ENCODE results near the gene LGI4. TPM values are rescaled to one million over a fixed set of nuclear protein-coding genes. Genes with fewer than 3 reads are reported as not detected.

The LGI4 gene
- total and polyA plus RNA-seq, 11 donors: 2.2 to 15.1 (median 6.0) TPM

GRCh38 chr19:35164418-35164817 lies 29.6 kb upstream of the LGI4 start:
- ATAC-seq (no peak), DNase-seq (no peak)
- peaks cover 0 to 47% (median 21%) of the 10 kb centered on the region in 12 donors for H3K9me3 ChIP-seq
- no peaks in the 10 kb centered on the region for H3K27me3 ChIP-seq
- peaks cover 0 to 91% (median 57%) of the 10 kb centered on the region in 9 donors for H3K36me3 ChIP-seq
- WGBS, 4 donors: 55 to 96% (median 91%) methylated on average over 2 of the region's 2 CpGs
- TF ChIP-seq POLR2A (IDR thresholded peaks at IDR 0.05): no peak
- TF ChIP-seq, protein P1, sequence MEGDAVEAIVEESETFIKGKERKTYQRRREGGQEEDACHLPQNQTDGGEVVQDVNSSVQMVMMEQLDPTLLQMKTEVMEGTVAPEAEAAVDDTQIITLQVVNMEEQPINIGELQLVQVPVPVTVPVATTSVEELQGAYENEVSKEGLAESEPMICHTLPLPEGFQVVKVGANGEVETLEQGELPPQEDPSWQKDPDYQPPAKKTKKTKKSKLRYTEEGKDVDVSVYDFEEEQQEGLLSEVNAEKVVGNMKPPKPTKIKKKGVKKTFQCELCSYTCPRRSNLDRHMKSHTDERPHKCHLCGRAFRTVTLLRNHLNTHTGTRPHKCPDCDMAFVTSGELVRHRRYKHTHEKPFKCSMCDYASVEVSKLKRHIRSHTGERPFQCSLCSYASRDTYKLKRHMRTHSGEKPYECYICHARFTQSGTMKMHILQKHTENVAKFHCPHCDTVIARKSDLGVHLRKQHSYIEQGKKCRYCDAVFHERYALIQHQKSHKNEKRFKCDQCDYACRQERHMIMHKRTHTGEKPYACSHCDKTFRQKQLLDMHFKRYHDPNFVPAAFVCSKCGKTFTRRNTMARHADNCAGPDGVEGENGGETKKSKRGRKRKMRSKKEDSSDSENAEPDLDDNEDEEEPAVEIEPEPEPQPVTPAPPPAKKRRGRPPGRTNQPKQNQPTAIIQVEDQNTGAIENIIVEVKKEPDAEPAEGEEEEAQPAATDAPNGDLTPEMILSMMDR (IDR thresholded peaks at IDR 0.05): no peak
- H3K4me3 ChIP-seq: no peak overlapping the region
- H3K4me1 ChIP-seq: peaks cover 0 to 16% (median 0%) of the 10 kb centered on the region in 12 donors
- intact Hi-C loops (cut with DNase I): no loop called here
- no peak overlapping the region for H3K27ac ChIP-seq

DNA sequence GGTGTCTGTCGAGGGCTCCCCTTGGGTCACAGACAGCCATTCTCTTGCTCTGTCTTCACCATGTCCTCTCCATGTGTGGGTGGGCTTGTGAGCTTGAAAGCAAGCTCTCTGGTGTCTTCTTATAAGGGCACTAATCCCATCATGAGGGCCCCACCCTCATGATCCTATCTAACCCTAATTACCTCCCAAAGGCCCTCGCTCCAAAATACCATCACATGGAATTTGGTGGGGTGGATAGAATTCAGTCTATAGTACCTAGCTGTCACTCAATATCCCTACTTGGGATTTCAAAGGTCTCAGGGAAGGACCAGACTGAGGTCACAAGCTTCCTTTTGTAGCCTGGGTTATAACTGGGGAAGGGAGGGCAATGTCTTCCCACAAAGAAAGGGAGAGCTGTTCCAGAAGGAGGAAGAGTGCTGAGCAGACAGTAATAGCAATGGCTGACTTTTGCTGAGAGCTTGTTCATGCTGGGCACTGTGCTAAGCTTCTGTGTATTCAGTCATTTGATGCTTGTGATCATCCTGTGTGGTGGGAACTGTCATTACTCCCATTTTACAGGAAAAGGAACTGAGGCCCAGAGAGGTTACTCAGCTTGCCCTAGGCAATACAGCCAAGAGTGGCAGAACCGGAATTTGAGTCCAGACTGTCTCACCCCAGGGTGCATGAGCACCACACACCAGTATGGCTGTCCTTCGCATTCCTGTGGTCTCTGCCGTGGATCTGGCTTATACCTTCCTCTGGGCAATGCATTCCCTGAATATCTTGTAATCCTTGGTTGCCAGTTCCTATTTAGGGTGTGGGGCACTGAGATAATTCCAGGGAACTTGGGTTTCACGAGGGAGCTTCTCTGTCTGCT lies 27.8 kb upstream of the LGI4 start:
- Histone ChIP-seq H3K27me3 (no peaks in the 10 kb centered on the region), H3K4me1 (peaks cover 0 to 13% (median 0%) of the 10 kb centered on the region in 12 donors), H3K27ac (no peak overlapping the region), H3K9me3 (peaks cover 0 to 47% (median 21%) of the 10 kb centered on the region in 12 donors), H3K4me3 (no peak overlapping the region), H3K36me3 (peaks cover 0 to 98% (median 74%) of the 10 kb centered on the region in 9 donors)
- ATAC-seq: no peak
- intact Hi-C loops (cut with DNase I): no loop called here
- 79 to 87% (median 81%) methylated on average over 6 of the region's 6 CpGs for WGBS, 4 donors
- no peak for DNase-seq
- TF ChIP-seq, protein P1 (IDR thresholded peaks at IDR 0.05): no peak
- TF ChIP-seq POLR2A (IDR thresholded peaks at IDR 0.05): no peak

GRCh38 chr19:35161434-35161743 lies 26.5 kb upstream of the LGI4 start:
- intact Hi-C loops (cut with DNase I): no loop called here
- H3K27me3 ChIP-seq: no peaks in the 10 kb centered on the region
- H3K4me3 ChIP-seq: no peak overlapping the region
- H3K27ac ChIP-seq: no peak overlapping the region
- peaks cover 0 to 95% (median 70%) of the 10 kb centered on the region in 9 donors for H3K36me3 ChIP-seq
- WGBS, 4 donors: 86 to 98% (median 91%) methylated on average over 2 of the region's 2 CpGs
- peaks cover 0 to 41% (median 17%) of the 10 kb centered on the region in 12 donors for H3K9me3 ChIP-seq
- DNase-seq: no peak
- H3K4me1 ChIP-seq: peaks cover 0 to 1% (median 0%) of the 10 kb centered on the region in 12 donors
- TF ChIP-seq POLR2A (IDR thresholded peaks at IDR 0.05): no peak
- TF ChIP-seq, protein P1 (IDR thresholded peaks at IDR 0.05): no peak
- ATAC-seq: no peak

DNA sequence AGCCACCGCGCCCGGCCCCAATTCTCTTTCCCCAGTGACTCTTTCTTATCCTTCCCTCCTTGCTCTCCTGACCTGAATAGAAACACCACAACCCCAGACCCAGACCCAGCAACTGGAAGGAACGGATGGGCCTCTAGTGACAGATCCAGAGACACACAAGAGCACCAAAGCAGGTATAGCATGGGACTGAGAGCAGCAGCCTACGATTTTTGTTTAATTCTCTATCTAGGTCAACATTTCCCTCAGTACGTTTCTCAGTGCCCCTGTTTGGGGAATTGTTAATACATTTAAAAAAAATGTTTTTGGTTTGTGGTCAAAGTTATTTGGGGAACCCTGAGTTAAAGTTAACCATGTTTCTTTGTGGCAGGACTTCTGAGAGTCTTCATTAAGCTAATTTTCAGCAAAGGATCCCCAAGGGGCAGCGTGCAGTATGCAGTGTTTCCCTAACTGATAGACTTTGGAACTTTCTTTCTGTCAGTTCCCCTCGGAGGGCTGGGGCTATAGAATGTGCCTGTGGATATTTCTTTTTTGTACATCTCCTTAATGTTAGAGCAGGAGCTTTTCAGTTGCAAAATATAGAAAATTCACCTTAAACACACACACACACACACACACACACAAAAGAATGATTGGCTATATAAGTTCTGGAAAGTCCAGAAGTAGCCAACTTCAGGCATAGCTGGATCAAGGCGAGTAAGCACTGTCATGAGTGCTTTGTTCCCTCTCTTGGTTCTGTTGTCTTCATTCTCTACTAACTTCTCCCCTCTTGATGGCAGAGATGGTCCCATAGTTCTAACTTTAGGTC lies 26.0 kb upstream of the LGI4 start:
- ATAC-seq: no peak
- Histone ChIP-seq H3K4me3 (no peak overlapping the region), H3K27me3 (peaks cover 0 to 3% (median 0%) of the 10 kb centered on the region in 9 donors), H3K9me3 (peaks cover 0 to 36% (median 11%) of the 10 kb centered on the region in 12 donors), H3K4me1 (peaks cover 0 to 7% (median 3%) of the 10 kb centered on the region in 12 donors), H3K36me3 (peaks cover 0 to 90% (median 64%) of the 10 kb centered on the region in 9 donors), H3K27ac (no peak overlapping the region)
- no peak for DNase-seq
- TF ChIP-seq, protein P1 (IDR thresholded peaks at IDR 0.05): no peak
- TF ChIP-seq POLR2A (IDR thresholded peaks at IDR 0.05): no peak
- intact Hi-C loops (cut with DNase I): no loop called here
- 91 to 96% (median 93%) methylated on average over 9 of the region's 9 CpGs for WGBS, 4 donors
